A673 (cell line): ENCODE results near the gene FAM114A1.

Experiments
- CTCF ChIP-seq: fragments of 300-800, 200-600 bp; sonication (generic); conservative IDR thresholded peaks from 2 replicates; pipeline ENCODE4 v1.5.1; 2017; ENCODE audit warnings: low read depth, mild to moderate bottlenecking, antibody characterized with exemption, low read length, moderate library complexity, mixed read lengths
- EZH2 ChIP-seq: fragments of 200-600 bp; sonication (generic); IDR thresholded peaks from 2 replicates; pipeline ENCODE4 v1.6.1; 2017; ENCODE audit warnings: borderline replicate concordance, low read depth, mild to moderate bottlenecking, mixed read lengths, antibody characterized with exemption, low read length; ENCODE audit not compliant: poor library complexity, severe bottlenecking

- TF ChIP-seq CTCF: no peak
- TF ChIP-seq EZH2: no peak
Measured at GRCh38 chr4:38954727-38955126, 87.1 kb downstream of the FAM114A1 start.
